GM19239 (cell line): ENCODE results near the gene MRPL38.

ENCODE experiments used
- DNase-seq: peaks from one replicate; pipeline ENCODE4 v3.0.0; 2011; ENCODE audit warnings: low spot score; ENCODE audit not compliant: insufficient read length
- FAIRE-seq: peaks from 2 replicates; lab custom pipeline; 2011; peaks lifted over from hg19 to GRCh38; lab: Jason Lieb, UNC

The MRPL38 gene

DNA sequence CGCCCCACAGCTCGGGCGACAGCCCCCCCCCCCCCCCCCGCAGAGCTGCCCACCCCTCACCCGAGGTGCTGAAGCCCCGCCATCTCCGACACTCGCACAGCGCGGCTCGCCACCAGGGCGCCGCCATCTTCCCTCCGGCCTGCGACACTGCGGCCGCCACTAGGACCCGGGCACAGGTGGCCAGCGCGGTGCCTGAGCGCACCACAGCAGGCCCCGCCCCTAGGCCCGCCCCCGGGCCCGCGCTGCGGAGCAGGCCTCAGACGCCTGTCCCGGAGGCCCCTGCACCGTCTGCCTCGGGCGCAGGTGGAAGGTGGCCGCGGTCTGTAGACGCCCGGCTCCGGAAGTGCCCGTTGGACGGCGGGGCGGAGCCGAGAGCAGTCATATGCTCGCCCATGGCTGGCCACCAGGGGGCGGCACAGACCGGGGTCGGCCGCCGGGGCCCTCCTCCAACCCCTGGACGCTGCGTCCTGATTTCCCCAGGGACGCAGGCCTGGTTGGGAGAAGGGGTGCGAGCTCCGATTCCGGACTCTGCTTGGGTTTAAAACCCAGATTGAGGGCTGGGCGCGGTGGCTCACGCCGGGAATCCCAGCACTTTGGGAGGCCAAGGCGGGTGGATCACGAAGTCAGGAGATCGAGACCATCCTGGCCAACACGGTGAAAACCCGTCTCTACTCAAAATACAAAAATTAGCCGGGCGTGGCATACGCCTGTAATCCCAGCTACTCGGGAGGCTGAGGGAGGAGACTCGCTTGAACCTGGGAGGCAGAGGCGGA lies at the start of gene MRPL38:
Gene MRPL38, minus strand, starts transcription at position 136 of the 773 bp plus-strand sequence. Its CDS starts 9 bp downstream, at position 127.
- FAIRE-seq (peak; percentile 96), DNase-seq (peak; percentile 99)

DNA sequence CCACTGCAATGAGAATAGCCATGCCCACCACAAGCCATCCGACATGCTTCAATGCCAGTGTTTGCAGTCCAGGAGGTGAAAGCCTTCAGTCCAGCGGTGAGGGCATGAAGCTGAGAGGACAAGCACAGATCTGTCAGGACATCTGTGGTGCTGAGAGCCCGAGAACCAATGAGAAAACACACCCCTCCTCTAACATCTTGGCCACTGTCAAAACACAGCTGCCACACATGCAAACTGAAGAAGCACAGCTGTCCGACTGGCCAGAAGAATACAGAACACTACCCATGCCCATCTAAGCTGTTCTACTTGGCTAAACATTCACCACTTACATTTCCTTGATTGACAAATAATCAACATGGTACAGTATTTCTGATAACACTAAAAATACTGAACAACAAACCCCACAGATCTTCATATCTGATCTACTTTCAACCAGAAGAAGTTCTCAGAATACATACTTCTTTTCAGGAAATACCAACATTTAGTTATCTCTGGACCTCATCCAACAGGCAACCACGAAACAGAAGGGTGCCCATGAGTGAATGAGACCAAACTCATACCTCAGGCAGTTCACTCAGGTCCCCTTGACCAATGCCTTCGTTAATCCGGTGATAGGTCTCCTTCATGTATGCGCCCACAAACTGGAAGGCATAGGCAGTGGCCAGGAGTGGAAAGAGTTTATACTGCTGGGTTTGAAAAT lies 46.3 kb upstream of the MRPL38 start:
- no peak for DNase-seq
- no peak for FAIRE-seq

DNA sequence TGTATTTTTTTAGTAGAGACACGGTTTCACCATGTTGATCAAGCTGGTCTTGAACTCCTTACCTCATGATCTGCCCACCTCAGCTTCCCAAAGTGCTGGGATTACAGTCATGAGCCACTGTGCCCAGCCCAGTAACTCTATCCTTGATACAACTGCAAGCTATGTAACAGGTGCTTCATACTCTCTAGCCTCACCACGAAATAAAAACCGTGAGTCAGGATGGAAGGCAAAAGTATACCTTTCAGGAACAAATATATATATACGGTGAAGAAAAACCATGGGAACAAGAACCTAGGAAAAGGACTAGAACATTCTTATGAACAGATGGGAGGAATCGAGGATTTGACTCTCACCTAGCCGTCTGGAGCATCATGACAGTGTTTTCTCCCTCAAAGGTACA lies 45.7 kb upstream of the MRPL38 start:
- FAIRE-seq (no peak), DNase-seq (no peak)

DNA sequence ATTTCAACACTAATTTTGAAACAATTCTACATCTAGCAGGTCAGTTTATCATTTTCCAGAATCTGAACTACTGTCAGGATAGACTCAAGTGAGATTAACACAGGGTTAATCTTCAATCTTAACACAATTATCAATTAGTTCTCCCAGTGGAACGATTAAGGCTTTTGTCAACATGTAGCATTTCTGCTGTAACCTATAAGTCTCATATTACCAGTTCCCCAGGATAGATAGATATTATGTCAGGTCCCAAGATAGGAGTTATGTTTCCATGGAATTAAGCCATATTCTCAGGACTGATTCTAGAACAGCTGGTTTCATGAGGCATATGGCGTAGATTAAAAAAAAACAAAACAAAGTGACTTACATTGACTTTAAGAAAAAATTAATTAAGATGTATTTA lies 40.5 kb upstream of the MRPL38 start:
- no peak for FAIRE-seq
- no peak for DNase-seq

DNA sequence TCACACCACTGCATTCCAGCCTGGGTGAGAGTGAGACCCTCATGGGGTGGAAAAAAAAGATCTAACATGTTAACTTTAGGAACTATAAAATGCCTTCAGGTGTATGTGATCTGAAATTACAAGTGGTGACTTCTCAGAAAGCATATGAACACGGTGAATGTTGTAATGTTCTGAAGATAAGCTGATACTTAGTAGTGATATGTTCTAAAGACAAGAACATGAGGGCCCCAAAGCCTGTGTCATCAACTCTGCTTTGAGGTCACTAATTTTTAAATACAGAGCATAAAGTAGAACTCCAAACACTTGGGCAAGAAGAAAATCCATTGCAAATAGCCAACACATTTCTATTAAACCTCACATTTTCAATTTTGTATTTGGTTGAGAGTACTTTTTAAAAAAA lies 38.8 kb upstream of the MRPL38 start:
- no peak for FAIRE-seq
- no peak for DNase-seq

DNA sequence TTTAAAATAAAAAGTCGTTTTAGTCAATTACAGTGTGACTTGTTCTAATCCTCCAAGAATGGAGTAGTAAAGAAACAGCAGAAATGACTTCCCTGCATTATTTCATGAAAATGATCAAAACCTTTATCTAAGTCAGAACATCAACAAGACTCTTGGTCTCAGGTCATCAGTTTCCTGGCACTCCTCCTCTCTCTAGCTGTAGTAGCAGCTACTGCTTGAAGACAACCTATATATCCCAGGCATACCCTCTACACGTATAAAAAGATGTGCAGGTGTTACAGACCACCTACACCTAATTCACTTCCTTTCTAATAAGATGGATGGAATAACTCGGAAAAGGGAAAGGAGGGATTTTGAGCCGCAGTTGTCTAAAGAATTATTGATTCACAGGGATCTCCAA lies 37.8 kb upstream of the MRPL38 start:
- DNase-seq (no peak), FAIRE-seq (no peak)

DNA sequence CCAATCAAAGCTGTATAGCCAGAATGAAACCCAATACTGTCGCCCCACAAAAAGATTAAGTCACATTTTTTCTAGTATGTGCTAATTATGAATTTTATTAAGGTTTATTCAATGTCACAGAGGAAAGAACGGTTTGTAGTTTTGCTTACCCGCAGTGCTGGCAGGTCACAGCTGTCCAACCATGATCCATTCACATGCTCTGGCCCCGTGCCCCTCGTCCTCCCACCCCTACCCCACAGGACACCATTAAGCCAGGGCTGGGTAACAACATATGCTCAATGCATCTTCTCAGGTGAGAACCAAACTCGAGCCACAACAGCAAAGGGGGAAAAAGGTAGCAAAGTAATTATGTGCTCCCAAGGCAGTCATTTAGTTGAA lies 36.7 kb upstream of the MRPL38 start:
- FAIRE-seq, result no peak
- no peak for DNase-seq

DNA sequence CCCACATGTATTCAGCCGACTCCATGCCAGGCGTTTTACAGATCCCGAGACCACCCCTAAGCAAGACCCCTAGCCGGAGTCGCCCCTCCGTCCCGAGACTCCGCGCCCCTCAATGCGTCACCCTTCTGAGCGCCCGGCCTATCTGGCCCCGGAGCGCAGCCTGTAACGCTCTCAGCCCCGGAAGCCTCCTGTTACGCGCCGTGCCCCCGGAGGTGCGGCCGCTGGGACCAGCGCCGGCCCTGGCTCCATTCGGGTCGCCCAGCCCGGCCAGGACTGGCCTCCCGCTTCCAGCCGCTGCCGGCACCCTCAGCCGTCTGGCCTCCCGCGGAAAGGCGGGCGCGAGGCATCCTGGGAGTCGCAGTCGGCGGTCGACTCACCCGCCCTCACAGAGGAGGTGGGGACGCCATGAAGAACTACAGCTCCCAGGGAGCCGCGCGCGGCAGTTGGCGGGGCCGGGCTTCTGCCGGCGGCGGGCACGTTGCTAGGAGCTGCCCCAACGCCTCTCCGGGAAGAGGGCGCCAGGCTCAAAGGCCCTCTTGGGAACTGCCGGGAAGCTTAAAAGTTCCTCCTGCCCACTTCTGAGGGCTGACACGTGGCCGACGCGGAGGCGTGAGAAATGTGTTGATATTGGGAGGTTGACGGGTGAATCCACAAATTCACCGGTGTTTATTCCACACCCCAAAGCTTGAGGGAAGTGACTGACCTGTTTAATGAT lies 36.2 kb upstream of the MRPL38 start, which contains the start of gene FBF1:
Gene FBF1, minus strand, starts transcription at position 316 of the 715 bp plus-strand sequence. CDS start 2,893 bp downstream, outside the sequence.
- peak; percentile 91 for FAIRE-seq

DNA sequence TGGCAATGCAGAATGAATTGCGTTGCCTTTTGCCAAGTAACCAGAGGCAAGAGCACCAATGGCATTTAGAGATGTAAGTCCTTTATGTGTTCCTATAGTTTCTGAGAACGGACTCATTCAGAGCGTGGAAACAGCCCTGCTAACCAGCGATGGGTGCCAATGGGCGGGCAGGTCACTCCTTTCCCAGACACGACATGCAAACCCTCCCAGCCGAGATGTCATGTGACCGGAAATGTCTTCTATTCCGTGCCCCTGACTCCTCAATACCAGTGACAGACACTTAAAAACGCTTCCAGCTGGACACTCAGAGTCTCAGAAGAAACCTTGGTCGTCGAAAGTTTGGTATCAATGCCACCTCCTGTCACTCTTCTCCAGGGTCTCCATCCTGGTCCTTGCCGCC lies 33.0 kb upstream of the MRPL38 start:
- DNase-seq (no peak), FAIRE-seq (no peak)

More for the DNA sequence above, 36.2 kb upstream of the MRPL38 start, which contains the start of gene FBF1:
- DNase-seq, result peak; percentile 98

DNA sequence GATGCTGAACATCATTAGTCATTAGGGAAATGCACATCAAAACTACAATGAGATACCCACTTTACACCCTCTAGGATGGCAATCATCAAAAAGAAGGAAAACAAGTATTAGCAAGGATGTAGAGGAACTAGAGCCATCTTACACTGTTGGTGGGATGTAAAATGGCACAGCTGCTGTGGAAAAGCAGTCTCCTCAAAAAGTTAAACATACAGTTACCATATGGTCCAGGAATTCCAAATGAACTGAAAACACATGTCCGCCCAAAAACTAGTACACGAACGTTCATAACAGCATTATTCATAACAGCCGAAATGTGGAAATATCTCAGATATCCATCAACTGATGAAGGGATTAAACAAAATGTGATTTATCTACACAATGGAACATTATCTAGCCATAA lies 29.1 kb upstream of the MRPL38 start:
- no peak for DNase-seq

DNA sequence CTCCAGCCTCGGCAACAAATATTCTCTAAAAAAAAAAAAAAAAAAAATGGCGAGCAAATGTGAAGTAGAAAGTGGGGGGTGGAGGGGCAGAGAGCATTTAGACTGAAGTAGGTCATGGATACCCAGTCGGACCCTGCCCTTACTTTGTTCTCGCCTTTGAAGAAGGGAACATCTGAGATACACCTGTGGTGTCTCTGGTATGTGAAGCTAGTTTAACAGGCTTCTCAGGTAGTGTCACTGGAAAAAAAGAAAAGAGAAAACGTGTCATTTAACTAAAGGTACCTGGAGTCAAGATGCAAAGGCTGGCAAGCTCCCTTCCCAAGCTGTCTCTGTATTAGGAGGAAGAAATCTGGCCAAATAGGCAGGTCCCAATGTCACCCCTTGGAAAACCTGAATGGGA lies 28.2 kb upstream of the MRPL38 start:
- no peak for DNase-seq

More for the DNA sequence above, 29.1 kb upstream of the MRPL38 start:
- no peak for FAIRE-seq

DNA sequence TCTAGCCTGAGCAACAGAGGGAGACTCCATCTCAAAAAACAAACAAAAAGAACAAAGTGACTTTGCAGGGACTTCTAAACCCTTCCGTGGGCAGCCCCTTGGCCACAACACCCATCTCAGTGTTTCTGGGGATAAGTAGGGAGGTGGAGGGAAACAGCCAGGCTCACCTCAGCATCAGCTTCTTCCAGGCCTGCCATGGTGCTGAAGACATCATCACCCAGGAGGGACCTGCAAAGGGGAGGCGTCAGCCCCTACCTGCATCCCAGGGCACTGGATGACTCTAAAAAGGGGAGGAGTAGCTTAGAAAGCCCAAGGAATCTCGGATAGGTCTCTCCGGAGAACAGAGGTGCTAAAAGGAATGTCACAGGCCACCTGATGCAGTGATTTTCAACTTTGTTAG lies 26.4 kb upstream of the MRPL38 start:
- FAIRE-seq, result no peak
- DNase-seq, result no peak

More for the DNA sequence above, 28.2 kb upstream of the MRPL38 start:
- FAIRE-seq, result no peak

DNA sequence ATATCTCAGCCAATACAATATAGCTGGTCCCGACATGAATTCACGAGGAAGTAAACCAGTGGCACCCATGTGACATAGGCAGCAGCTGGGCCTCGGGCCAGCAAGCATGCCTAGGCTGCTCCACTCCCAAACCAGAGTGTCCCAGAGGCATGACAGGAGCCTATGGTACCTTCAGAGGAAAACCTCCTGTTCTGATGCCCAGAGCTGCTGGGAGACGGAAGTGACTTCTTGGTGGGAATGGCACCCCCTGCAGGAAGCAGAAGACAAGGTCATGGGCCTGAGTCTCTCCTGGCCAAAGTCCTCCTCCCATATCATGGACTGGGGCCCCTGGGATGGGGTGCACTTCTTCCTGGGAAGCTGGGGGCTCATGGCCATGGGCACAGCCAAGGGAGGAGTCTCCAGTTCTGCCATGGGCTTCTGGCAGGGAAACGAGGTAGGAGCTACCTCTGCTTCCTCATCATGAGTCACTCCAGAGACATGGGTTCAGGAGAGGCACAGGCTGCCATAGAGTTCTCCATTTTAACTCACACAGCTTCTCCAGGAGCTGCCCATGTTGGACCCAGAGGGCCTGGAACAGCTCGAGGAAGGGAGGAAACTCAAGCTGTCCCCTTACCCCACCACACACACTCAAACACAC lies 22.7 kb upstream of the MRPL38 start:
- FAIRE-seq, result peak; percentile 14
- peak; percentile 57 for DNase-seq

DNA sequence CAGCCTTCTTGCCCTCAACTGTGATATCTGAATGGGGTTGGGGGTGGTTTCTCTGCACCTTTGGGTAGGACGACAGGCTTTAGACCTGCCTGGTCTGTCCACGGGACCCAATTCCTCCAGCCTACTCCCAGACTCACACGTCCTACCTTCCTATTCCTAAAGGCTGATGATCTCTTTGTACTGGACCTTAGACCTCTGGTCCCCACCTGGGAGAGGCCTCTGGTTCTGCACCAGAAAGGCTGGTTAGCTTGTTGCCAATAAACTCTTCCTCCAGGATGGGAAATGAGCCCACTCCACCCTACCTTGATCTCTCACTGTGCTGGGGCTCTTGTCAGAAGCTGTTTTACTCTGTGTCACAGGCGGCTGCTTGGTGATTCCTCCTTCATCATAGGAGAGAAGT lies 21.8 kb upstream of the MRPL38 start:
- DNase-seq (no peak), FAIRE-seq (no peak)

DNA sequence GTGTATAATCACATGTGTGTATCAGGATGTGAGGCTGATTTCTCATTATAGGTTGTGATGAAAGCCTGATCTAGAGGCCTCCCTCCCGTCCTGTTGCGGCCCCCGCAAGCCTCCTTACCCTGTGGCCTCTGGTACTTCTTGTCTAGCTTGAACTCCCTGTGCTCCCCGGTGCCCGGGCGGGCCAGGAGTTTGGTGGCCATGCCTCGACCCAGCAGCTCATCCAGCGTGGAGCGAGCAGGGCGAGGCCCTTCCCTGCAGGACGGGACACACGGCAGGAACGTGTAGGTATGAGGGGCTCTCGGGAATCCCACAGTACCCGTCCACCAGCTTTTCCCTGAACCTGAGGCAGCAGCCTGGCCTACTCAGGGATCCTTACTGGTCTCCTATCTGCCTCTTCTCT lies 21.2 kb upstream of the MRPL38 start:
- no peak for DNase-seq
- FAIRE-seq, result no peak

DNA sequence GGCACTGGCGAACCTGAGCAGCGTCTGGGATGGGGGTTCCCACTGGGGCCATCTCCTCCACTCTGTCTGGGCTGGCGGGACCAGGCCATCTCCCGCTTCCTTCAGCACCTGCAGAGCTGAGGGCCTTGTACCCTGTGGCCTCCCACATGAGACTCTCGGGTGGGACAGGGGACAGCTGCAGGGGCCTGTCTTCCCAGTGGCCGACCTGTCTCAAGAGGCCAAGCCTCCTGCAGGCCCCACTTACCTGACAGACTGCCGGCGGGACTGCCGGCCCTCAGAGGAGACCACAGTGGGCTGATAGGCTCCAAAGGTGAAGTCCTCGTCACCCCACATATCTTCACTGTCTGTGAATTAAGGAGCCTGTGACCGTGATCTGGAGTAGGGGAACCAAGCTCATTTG lies 20.4 kb upstream of the MRPL38 start:
- FAIRE-seq (no peak), DNase-seq (no peak)

DNA sequence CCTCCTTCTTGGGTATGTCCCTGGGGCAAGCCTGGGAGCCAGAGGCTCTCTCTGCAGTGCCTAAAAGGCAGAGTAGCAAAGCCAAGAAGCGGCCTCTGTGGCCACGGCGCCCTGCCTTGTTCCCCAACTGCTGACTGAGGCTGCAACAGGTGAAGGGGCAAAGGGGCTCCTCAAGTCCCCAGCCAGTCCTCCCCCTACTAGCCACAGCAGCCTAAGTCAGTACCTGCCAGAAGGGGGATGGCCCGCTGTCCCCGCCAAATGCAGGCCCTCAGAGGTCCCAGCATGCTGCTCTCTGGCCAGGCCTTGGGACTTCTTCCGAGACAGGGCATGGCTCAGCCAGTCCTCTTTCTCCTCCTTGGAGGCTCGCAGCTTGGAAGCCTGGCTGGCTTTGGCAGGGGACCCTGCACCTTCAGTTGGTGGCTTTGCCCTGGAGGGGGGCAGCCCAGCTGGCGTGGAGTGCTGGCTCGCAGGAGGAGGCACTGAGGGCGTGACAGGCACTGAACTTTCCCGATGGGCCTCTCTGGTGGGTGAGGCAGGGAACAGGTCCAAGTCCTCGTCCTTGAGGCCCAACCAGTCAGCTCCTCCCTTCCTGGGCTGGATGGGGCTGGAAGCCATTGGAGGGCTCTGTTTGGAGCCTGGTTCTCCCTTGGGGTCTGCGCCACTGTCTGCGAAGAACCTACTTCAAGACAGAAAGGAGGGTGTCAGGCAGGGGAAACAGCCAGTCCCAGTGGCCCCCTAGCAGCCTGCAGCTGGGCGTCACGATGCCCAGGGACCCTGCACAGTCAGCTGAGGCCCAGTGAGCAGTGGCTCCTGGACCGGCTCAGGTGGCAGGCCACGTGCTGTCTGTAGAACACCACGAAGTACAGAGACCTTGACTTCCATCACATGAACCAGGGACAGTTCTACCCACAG lies 18.5 kb upstream of the MRPL38 start:
- FAIRE-seq, result no peak
- DNase-seq, result no peak

DNA sequence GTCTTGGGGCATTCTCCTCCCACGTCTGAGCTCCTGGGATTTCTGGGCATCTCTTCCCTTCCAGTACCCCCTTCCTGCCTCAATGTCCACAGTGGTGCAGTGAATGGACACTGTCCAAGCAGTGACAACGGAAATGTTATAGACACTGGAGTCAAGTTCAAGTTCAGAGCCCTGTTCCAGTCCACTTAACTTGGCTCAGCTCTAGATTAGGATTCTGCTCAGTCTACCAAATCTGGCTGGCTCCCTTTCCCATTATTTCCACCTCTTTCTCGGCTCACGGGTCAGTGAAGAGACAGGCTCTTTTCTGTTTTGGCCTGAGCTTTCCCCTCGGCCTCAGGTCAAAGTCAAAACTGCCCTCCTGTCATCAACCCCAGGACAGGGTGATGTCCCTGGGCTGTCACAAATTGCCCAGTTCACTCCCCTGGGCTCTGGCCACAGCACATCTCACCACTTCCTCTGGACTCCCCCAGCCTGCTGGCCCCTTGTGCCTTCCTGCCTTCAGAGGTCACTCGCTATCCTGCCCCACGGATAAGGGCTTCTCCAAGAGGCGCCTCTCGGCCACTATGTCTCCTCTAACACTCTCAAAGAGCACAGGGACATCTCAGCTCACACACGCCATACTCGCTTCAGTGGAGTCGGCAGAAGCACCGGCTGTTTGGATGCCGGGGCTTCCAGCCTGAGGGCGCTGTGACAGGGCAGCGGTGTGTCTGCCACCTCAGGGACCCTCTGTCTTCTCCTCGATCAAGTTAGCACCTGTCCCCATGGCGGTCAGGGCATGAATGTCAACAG lies 17.7 kb upstream of the MRPL38 start:
- FAIRE-seq (no peak), DNase-seq (no peak)

DNA sequence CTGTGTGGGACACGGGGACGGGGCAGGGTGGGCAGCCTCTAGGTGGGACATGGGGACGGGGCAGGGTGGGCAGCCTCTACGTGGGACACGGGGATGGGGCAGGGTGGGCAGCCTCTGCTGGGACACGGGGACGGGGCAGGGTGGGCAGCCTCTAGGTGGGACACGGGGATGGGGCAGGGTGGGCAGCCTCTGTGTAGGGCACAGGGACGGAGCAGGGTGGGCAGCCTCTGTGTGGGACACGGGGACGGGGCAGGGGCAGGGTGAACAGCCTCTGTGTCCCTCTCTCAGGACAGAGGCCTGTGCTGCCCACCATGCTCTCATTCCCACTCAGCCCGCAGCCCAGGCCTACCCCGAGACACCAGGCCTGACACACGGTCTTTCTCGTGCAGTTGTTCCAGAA lies 16.9 kb upstream of the MRPL38 start:
- FAIRE-seq (no peak), DNase-seq (no peak)
